Activated effector memory CD4-positive, alpha-beta T cell treated with anti-CD3 and anti-CD28 coated beads, Interleukin-2, amount 50 U/mL, for 16 hours (primary cell): ENCODE data around the gene ZNRF2.
"Not testable (repeated sequence)": the region's sequence is repeated elsewhere in the genome, so short reads cannot be mapped to it uniquely, and the experiment has no call there.

Experiments used
- DNase-seq: peaks from one replicate; pipeline ENCODE4 v3.0.0-alpha.2; 2020

ZNRF2 gene

DNA sequence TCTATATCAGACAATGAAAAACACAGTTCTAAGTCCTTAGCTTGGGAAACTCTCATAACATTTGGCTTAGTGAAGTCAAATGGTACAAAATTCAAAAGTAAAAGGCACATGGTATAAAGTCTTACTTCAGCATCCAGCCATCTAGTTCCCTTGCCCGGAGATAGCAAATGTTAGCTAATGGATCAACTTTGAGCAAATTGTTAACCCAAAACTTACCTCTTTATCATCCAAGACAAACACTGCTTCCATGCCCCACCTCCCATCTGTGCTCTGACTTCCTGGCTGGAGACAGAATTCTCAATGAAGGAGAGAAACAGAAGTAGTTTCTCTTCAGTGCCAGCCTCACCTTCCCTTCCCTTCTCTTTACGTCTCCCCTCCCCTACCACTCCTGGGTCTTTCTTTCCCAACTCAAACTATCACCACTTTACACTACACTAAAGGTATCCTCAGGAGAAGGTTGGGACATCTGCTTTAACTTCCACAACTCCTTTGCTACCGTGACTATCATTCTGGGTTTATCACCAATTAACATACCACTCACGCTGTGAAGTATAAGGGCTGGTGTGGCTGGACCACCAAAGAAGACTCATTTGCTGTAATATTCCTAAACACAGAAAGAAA lies 21.2 kb upstream of the ZNRF2 start:
- no peak for DNase-seq

DNA sequence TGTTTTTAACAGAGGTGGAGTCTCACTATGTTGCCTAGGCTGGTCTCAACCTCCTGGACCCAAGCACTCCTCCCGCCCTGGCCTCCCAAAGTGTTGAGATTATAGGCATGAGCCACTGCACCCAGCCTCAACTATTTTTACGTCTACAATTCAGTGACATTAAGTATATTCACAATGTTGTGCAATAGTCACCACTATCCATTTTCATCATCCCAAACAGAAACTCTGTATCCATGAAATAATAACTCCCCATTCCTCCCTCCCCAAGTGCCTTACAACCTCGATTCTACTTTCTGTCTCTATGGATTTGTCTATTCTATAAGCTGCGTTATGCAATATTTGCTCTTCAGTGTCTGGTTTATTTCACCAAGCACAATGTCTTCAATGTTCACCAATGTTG lies 20.3 kb upstream of the ZNRF2 start:
- DNase-seq, result no peak

DNA sequence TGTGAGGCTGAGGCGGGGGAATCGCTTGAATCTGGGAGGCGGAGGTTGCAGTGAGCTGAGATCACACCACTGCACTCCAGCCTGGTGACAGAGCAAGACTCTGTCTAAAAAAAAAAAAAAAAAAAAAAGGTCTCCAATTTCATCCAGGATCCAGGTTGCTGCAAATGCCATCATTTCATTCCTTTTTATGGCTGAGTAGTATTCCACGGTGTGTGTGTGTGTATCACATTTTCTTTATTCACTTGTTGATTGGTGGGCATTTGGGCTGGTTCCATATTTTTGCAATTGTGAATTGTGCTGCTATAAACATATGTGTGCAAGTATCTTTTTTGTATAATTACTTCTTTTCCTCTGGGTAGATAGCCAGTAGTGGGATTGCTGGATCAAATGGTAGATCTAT lies 19.2 kb upstream of the ZNRF2 start:
- not testable (repeated sequence) for DNase-seq

DNA sequence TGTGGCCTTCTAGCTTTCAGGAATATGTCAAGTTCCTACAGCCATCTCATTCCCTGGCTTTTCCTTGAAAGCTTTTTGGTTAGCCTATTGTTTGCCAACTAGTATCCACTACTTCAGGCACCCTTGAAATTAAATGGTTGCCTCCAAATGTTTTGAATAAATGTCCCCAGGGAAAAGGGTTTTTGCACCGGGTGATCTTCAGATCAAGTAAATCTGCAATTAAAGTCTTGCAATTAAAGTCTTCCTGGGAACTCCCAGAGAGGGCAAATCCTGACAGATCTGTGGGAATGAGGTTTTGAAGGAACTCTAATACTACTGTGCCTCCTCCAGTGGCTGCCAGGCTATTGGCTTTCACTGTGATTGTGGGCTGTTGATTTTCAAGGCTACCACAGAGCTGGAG lies 17.7 kb upstream of the ZNRF2 start:
- DNase-seq, result no peak

DNA sequence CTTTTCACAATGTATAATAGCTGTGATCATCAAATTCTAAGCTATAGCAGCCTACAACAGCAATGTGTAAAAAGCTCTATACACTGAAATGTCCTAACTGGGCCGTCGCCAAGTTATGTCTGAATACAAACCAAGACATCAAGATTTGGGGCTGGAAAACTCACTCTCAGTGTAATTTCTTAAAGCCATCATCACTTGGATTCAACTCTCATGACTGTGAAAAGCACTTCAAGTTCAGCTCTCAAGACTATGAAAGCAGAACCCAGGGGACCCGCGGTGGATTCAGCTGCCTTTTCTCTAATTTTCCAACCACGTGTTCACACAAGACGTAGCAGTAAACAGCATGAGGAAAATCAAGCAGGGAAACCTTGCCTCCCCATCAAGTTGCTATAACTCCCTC lies 15.8 kb upstream of the ZNRF2 start:
- no peak for DNase-seq

DNA sequence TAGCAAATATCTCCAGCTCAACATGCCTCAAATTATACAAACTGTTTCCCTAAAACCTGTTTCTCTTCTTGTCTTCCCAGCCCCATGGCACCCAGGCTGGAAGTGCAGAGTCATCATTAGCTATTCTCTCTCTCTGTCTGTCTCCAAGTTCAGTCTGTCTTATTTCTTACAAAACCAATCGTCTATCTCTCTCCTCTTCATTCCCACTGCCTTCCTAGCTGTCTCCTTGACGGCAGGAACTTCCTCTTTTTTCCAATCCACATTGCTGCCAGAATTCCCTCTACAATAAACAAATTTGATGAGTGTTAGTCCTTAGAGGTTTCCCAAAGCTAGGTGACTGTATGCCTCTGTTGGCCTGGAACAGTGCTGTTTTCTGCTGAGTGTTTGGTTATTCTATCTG lies 14.9 kb upstream of the ZNRF2 start:
- DNase-seq, result no peak

DNA sequence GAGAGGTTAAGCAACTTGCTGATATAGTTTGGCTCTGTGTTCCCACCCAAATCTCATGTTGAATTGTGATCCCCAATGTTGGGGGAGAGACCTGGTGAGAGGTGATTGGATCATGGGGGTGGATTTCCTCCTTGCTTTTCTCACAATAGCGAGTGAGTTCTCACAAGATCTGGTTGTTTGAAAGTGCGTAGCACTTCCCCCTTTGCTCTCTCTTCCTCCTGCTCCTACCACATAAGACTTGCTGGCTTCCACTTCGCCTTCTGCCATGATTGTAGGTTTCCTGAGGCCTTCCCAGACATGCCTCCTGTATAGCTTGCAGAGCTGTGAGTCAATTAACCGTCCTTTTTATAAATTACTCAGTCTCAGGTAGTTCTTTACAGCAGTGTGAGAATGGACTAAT lies 13.5 kb upstream of the ZNRF2 start:
- DNase-seq, result no peak

DNA sequence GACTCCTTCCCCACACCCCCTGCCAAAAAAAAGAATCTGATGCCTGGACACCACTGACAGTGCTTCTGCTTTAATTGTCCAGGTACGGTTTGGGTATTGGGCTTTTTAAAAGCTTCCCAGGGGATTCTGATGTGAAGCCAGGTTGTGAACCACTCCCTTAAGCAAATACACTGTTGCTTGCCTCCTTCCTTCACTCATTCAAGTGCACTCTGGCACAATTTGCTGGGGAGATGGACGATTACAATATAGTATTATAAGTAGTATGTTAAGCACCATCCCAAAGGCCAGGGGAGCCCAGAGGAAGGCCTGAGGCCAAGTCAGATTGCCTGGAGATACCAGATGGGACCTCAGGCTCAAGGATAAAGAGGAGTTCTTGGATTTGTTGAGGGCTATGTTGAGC lies 12.3 kb upstream of the ZNRF2 start:
- no peak for DNase-seq

DNA sequence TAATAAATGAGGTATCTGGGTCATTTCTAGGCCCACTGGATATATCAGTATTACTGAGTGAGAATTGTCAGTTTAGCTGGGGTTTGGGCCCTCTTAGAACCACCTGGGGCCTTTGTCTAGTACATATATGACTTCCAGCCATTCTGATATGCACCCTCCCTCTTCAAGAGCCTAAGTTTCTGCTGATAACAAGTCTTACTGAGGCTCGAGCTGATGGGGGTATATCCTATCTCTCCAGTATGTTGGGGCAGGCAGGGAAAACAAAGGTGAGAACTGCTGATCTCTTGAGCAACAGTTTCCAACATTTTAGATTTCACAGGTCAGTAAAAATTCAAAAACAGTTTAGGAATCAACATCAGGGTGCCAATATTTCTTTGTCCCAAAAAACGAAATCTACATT lies 10.8 kb upstream of the ZNRF2 start:
- no peak for DNase-seq

DNA sequence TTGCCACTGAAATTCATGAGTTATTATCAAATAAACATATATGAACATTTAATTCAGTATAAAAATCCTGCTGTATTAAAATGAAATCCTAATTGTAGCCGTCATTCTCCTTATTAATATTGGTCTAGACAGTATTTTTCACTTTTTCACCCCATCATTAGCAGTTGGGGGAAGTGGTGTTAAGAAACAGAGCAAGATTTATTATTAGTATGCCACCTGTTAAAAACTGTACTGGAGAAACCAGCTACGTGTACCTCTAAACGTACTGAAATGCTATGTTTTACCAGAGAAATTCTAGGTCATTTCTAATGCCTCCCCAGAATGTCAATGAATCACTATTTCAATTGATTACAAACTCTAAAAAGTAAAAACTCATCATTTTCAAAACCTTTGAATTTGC lies 9.8 kb upstream of the ZNRF2 start:
- no peak for DNase-seq

DNA sequence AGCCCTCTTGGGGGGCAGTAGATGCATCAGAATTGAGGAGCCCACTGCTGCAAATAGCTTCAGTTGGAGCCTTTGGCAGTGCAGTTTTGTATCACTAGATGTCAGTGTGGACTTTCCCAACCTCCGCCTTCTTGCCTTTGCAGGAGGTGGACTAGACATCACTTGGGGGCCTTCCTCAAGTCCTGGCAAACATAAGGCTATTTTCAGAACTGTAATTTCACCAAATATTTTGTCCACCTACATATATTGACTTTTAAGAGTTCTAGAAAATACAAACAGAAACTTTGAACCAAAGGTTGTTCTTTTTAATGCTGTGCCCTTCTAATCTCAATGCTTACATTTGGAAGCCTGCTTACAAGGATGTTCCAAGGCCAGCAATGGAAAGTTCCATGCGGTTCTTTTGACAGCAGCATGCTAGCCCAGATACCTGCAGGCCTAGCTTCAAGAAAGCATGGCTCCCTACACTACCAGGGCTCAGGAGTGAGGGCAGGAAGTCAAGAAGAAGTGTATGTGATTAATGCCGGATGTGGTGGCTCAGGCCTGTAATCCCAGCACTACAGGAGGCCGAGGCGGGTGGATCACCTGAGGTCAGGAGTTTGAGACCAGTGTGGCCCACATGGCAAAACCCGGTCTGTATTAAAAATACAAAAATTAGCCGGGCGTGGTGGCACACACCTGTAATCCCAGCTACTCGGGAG lies 8.0 kb upstream of the ZNRF2 start:
- DNase-seq, result peak; percentile 74

DNA sequence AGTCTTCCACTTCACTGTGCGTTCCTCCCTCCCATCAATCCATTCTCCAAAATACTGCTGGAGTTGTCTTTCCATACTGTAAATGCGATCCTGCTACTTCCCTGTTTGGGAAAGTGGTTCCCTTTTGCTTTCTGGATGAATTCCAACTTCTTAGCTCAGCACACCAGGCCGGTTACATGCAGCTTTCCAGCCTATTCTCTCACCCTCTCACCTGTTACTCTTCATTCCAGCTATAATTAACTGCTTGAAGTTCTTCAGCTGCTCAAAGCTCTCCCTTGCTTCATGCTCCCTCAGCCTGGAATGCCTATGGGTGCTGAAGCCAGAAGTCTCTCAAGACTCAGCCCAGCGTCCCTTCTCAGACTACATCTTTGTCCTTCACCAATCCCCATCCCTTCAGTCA lies 6.0 kb upstream of the ZNRF2 start:
- DNase-seq, result no peak

DNA sequence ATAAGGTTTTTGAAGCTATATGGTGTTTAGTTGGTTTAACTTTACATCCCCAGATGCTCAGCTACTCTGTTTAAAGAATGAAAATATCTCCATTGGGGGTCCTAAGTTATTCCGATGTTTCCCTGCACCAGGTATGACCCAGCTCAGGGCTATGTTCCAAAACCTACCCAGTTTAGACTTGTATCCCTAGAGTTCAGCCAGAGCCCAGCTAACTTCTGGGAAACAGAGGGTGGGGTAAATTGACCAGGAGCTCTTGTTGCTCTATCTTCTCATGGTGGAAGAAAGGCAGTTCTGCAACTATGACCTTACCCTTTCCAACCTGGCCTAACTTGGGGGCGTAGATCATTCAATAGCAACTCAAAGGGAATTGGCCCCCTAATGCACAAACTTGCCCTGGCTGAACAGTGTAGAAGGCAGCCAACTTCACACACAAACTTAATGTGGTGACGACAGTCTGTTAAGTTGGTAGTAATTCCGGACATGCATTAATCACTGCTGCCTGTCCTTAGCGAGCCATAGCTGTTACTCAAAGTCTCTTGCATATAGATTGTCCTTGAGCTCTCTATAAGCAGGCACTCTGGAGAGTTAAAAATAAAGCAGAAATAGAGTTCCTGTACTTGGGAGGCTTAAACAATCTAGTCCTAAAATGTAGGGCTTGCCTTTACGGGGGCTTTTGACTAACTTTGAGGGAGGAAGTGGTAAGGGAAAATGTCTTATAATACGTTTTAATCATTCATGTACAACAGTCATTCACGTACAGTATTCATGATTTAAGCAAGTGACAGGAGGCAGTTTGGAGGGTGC lies 5.3 kb upstream of the ZNRF2 start:
- no peak for DNase-seq

DNA sequence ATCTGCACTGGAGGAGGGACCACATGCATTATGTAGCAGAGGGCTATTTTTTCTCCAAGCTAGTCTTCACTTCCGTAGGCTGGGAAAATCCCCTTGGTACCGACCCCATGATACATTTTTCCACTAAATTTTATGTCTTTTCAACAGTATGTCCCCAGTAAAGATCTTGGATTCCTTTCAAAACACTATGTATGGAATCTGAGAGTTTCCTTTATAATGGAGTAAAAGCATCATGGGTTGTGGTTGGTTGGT lies 4.8 kb upstream of the ZNRF2 start:
- no peak for DNase-seq

DNA sequence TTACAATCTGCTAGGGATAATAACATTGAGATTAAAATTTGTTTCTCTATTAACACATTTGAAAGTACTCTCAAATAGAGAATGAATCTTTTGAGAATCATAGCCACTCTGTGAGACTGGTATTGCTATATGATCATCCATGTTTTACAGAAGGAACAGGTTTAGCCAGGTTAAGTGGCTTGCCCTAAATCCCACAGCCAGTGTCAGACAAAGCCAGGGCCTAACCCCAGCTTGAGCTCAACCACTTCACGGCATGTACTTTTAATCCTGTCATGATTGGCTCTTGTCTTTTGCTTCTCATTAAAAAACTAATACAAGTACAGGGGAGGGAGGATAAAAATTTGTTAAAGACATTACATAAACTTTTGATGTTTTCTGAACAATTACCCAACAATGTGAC lies 3.8 kb upstream of the ZNRF2 start:
- no peak for DNase-seq

DNA sequence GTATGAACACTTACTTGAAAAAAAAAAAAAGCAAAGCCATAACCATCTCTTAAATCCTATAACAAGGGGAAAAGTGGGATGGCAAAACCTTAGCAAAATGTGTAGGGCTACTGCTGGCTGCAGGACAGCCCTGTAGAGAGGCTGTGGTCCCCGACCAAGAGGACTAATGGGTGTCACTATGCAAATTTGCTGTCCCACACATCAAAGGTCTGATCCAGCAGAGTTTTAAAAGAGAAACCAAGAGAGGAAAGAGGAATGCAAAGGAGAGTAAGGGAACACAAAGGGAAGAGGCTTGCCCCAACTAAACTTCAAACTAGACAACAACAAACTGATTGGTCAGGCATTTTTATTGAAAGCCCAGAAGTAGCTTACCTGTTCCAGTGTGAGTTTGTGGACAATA lies 3.1 kb upstream of the ZNRF2 start:
- no peak for DNase-seq

DNA sequence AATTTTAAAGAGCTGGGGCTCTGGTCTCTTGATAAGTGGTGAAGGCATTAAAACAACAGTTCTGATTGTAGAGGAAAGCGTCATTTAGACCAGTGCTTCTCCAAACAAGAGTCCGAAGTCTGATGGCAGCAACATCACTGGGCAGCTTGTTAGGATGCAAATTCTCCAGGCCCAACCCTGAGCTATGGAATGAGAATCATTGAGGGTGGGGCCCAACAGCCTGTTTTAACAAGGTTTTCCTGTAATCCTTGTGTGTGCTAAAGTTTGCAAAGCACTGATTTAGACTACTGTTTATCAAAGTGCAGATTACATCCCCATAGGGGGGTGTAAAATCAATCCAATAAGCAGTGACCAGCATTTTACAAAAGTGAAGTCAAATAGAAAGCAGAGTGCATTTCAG lies 2.6 kb upstream of the ZNRF2 start:
- DNase-seq, result no peak

DNA sequence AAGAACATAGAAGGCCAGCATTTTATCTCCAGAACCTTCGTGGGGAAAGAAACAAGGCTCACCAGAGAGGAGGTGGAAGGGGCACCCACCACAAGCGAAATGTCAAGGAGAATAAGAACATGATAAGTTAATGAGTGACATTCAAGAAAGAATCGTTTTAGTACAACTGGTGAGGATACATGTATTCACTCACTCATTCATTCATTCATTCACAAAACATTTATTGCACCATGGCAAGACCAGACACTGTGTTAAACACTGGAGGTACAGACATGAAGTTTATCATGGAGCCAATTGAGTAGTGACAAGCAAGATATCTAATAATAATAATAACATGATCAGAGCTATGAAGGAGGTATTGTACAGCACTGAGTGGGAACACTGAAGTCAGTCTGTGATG lies 1.7 kb upstream of the ZNRF2 start:
- DNase-seq, result no peak

DNA sequence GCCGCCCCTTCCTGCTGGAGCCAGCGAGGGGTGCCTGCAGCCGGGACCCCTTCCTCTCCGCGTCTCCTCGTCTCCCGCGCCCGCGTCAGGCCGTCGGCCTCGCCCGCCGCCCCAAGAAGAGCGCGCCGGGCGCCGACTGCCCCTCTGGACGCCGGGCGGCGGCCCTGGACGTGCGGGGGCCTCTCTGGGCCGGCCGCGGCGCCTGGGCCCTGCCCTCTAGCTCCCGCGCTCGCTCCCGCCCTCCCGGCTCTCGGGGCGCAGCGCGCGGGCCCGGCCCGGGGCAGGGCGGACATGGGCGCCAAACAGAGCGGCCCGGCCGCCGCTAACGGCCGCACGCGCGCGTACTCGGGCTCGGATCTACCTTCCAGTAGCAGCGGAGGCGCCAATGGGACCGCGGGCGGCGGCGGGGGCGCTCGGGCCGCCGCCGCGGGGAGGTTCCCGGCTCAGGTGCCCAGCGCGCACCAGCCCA lies 704 bp downstream of the ZNRF2 start:
- DNase-seq, result peak; percentile 78

DNA sequence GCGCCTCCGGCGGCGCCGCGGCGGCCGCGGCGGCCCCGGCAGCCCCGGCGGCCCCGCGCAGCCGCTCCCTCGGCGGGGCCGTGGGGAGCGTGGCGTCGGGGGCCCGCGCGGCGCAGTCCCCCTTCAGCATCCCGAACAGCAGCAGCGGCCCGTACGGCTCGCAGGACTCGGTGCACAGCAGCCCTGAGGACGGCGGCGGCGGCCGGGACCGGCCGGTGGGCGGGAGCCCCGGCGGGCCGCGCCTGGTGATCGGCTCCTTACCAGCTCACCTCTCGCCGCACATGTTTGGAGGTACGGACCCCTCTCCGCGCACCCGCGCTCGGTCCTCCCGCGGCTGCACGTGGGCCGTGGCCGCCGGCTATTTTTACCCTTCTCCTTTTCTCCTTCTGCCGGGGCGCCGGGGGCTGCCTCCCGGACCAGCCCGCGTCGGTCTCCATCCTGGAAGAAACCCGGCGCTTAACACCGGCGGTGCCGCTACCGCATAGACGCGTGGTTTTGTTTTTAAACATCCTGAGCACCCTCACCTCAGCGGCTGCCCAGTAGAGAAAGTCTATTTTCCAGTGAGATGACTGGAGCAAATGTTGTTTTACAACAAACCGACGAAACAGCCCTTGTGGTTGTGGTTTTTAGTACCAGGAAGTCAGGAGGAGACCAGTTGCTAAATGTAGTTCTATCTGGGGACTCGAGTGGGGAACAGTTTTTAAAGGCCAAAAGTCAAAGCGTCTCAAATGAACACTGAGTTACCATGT lies 1.3 kb downstream of the ZNRF2 start:
- DNase-seq, result peak; percentile 83

DNA sequence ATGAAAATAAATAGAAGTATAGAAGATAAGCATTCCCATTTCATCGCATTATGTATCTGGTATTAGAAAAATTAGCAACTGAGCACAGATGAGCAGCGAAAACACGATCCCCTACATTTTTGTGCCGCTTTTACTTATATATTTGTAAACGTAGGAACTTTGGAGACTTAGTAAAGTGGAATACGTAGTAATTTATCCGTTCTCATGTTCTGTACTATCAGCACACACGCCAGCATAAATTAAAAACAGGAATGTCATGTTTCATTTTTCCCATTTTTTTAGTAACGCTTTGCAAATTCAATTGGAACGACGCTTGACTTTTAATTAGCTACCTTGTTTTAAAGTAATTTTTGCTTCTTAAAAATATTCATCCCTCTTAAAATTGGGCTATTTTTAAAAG lies 2.4 kb downstream of the ZNRF2 start:
- no peak for DNase-seq

DNA sequence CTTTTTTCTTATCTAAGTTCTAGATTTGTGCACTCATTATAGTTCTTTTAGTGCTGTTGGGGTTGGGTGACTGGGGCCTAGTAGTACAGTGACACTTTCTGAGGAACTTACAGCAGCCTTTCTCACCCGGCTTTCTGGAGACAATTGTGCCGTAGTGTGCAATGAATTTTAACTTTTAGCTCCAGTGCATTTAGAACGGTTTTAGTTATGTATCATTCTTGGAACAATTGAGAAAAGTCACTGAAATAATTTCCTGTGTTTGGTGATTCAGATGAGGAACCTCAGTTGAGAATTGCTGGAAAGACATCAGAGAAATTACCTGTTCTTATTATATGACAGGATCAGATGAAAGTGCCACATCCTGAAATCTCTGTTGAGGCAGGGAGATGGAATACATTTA lies 3.2 kb downstream of the ZNRF2 start:
- DNase-seq, result not testable (repeated sequence)

DNA sequence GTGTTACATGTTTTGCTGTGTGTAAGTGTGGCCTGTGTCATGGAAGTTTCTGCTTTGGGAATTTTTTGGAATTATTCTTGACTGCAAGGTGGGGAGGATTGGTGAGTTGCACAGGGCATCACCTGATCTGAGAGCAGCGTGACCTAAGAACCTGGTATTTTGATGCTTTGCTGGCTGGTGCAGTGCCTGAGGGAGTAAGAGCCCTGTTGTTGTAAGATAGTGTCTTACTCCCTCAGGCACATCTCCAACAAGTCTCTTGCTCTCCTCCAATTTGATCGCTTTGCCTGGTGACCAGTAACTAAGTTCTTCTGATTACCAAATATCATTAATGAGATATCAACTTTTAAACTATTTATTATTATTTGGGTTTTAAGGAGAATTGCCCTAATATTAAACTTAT lies 5.2 kb downstream of the ZNRF2 start:
- DNase-seq, result not testable (repeated sequence)

DNA sequence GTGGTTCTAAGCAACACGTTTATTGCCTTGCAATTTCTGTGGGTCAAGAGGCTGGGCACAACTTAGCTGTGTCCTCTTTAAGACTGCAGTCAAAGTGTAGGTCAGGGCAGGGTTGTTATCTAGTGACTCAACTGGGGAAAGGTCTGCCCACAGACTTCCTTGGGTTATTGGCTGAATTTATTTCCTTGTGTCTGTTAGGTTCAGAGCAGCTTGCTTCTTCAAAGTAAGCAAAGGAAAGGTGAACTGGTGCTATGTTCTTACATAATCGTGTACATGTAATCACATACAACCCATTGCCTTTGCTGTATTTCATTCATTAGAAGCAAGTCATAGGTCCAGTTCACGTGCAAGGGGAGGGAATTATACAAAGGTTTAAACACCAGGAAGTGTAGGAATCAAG lies 5.9 kb downstream of the ZNRF2 start:
- DNase-seq, result not testable (repeated sequence)
